ENCODE data around the gene MACROD2. TPM values are rescaled to one million over a fixed set of nuclear protein-coding genes. Genes with fewer than 3 reads are reported as not detected.

MACROD2 gene
- polyA plus RNA-seq, 2 of the 4 experiments (the other 2 are of a cell fraction): 0.96 to 1.3 TPM

GRCh38 chr20:14989535-14990290 is 994.4 kb downstream of the MACROD2 start:
- ChIA-PET CTCF (no interaction called here), POLR2A (no interaction called here)
- DNase-seq (ENCODE audit: low read depth in 1 of 2, low spot score in 1 of 2): no peak
- Histone ChIP-seq H3K27ac (peak overlapping the region; percentile 55 to 74), H3K9me3 (peaks cover 9% of the 10 kb centered on the region; the same call in 1 of the 3 replicates), H3K4me2 (no peak overlapping the region), H3K4me3 (no peak overlapping the region), H3K4me1 (peaks cover 54% of the 10 kb centered on the region)
- no peak for TF ChIP-seq MAFK (IDR thresholded peaks at IDR 0.05; ENCODE audit: partially characterized antibody)
- no peak for TF ChIP-seq NR3C1 (IDR thresholded peaks at IDR 0.05)
- TF ChIP-seq SMC3 (IDR thresholded peaks at IDR 0.05): no peak
- no peak for TF ChIP-seq JUNB (IDR thresholded peaks at IDR 0.05)
- no peak for TF ChIP-seq EHMT2 (IDR thresholded peaks at IDR 0.05; ENCODE audit: low read depth)
- TF ChIP-seq ZSCAN20 (CRISPR knock-in tag; IDR thresholded peaks at IDR 0.05): no peak
- TF ChIP-seq CHD2 (IDR thresholded peaks at IDR 0.05; ENCODE audit: low read length, partially characterized antibody): no peak
- TF ChIP-seq ATOH8 (CRISPR knock-in tag; IDR thresholded peaks at IDR 0.05; ENCODE audit: low read depth): no peak
- no peak for TF ChIP-seq HES2 (IDR thresholded peaks at IDR 0.05)
- TF ChIP-seq TFCP2L1 (CRISPR knock-in tag; IDR thresholded peaks at IDR 0.05): no peak
- TF ChIP-seq ZFP36 (IDR thresholded peaks at IDR 0.05; ENCODE audit: borderline replicate concordance, partially characterized antibody): no peak
- TF ChIP-seq RCOR1 (IDR thresholded peaks at IDR 0.05; ENCODE audit: low read depth, low read length): no peak
- no peak for TF ChIP-seq HOXB5 (CRISPR knock-in tag; IDR thresholded peaks at IDR 0.05)
- no peak for TF ChIP-seq RNF2 (IDR thresholded peaks at IDR 0.05; ENCODE audit: borderline replicate concordance, low read depth)
- TF ChIP-seq GATA3 (IDR thresholded peaks at IDR 0.05; ENCODE audit: borderline replicate concordance): no peak
- TF ChIP-seq HOXA7 (CRISPR knock-in tag; IDR thresholded peaks at IDR 0.05): no peak
- TF ChIP-seq BHLHE40 (IDR thresholded peaks at IDR 0.05; ENCODE audit: low read depth, low read length): no peak
- no peak for TF ChIP-seq PHF8 (IDR thresholded peaks at IDR 0.05; ENCODE audit: borderline replicate concordance, low read depth)
- no peak for TF ChIP-seq ZC3H11A (IDR thresholded peaks at IDR 0.05)
- no peak for ATAC-seq
- WGBS (ENCODE audit: missing lambda C conversion rate): 94% methylated on average over 8 of the region's 8 CpGs
- no peak for FAIRE-seq

GRCh38 chr20:14991023-14991422 is 995.7 kb downstream of the MACROD2 start:
- TF ChIP-seq HDAC2 (IDR thresholded peaks at IDR 0.05) (no peak), ZNF302 (CRISPR knock-in tag; IDR thresholded peaks at IDR 0.05) (no peak), BHLHE40 (IDR thresholded peaks at IDR 0.05; ENCODE audit: low read depth, low read length) (no peak), ELK1 (IDR thresholded peaks at IDR 0.05; ENCODE audit: low read depth, low read length) (no peak), RNF2 (IDR thresholded peaks at IDR 0.05; ENCODE audit: borderline replicate concordance, low read depth) (no peak), JUNB (IDR thresholded peaks at IDR 0.05) (peak; percentile 78), FOSL2 (IDR thresholded peaks at IDR 0.05) (peak; percentile 56; the same call in 1 of the 2 replicates), FOSL2 (CRISPR knock-in tag; IDR thresholded peaks at IDR 0.05) (peak; percentile 74), HES2 (IDR thresholded peaks at IDR 0.05) (peak; percentile 87), BCL3 (IDR thresholded peaks at IDR 0.05) (peak; percentile 83; the same call in 1 of the 3 replicates), SMC3 (IDR thresholded peaks at IDR 0.05) (peak; percentile 52; the same call in 1 of the 3 replicates), GATA3 (IDR thresholded peaks at IDR 0.05; ENCODE audit: borderline replicate concordance) (peak; percentile 69), JUN (IDR thresholded peaks at IDR 0.05) (peak; percentile 65 to 69; a peak in 4 of 5 replicates), MAZ (IDR thresholded peaks at IDR 0.05; ENCODE audit: borderline replicate concordance, low read depth, low read length) (no peak), CEBPB (IDR thresholded peaks at IDR 0.05) (peak; percentile 76 to 89), EP300 (IDR thresholded peaks at IDR 0.05) (peak; percentile 88 to 89; a peak in 4 of 5 replicates), USF2 (IDR thresholded peaks at IDR 0.05) (no peak), HOXB5 (CRISPR knock-in tag; IDR thresholded peaks at IDR 0.05) (peak; percentile 46; the same call in 1 of the 2 replicates), ZC3H11A (IDR thresholded peaks at IDR 0.05) (no peak), RAD21 (conservative IDR thresholded peaks at IDR 0.05 in 1 of 2, IDR thresholded peaks at IDR 0.05 in 1 of 2) (peak in 1 of 2 experiments; percentile 63; a peak in 3 of 5 replicates), ZFP36 (IDR thresholded peaks at IDR 0.05; ENCODE audit: borderline replicate concordance, partially characterized antibody) (no peak), HEYL (CRISPR knock-in tag; IDR thresholded peaks at IDR 0.05) (no peak)
- ATAC-seq: peak; percentile 46 to 53; a peak in 3 of 6 replicates
- peak overlapping the region; percentile 55 to 74 for H3K27ac ChIP-seq
- 5% methylated on average over 1 of the region's 1 CpG for WGBS (ENCODE audit: missing lambda C conversion rate)
- DNase-seq (ENCODE audit: low read depth in 1 of 2, low spot score in 1 of 2): peak in 1 of 2 experiments; percentile 86
- peaks cover 42% of the 10 kb centered on the region for H3K4me1 ChIP-seq
- H3K4me3 ChIP-seq: no peak overlapping the region
- H3K4me2 ChIP-seq: peak overlapping the region; percentile 39
- H3K9me3 ChIP-seq: peaks cover 11% of the 10 kb centered on the region; the same call in 2 of the 3 replicates
- CTCF ChIA-PET: no interaction called here
- no peak for FAIRE-seq
- POLR2A ChIA-PET: no interaction called here

Data from A549 (cell line).